HEK293 (cell line): ENCODE data around the gene TOR4A.
A peak's percentile ranks its signal among the peaks of the same experiment; 100 is the strongest.

Experiments
- CTCF ChIA-PET: fragments of 350-600 bp; formaldehyde crosslinking; extraction: SDS; loops from one replicate; lab custom pipeline; 2021; ENCODE audit warnings: antibody characterized with exemption; lab: Yijun Ruan, JAX
- POLR2A ChIA-PET: fragments of 300-600 bp; formaldehyde crosslinking; extraction: SDS; loops from one replicate; lab custom pipeline; 2020; ENCODE audit warnings: antibody characterized with exemption, inconsistent platforms; lab: Yijun Ruan, JAX
- H3K27ac ChIP-seq: fragments of 200-500 bp; sonication (Bioruptor generic); 2 replicates; pipeline ENCODE4 v1.5.1; 2014; ENCODE audit warnings: low read depth, low read length, control low read depth, inconsistent platforms; ENCODE audit errors: extremely low read depth
- H3K36me3 ChIP-seq, 2 experiments: fragments of 200-500 bp in 1 of 2; sonication (Bioruptor generic) in 1 of 2; 1 replicate in 1 of 2; 2 replicates in 1 of 2; pipeline ENCODE4 v1.5.1; 2014 to 2017; ENCODE audit warnings: inconsistent platforms in 2 of 2, low read length in 2 of 2; ENCODE audit not compliant: control insufficient read depth in 2 of 2, insufficient read depth in 1 of 2
- H3K4me1 ChIP-seq: fragments of 200-500 bp; sonication (Bioruptor generic); 2 replicates; pipeline ENCODE4 v1.5.1; 2014; ENCODE audit warnings: mild to moderate bottlenecking, low read length, inconsistent platforms; ENCODE audit not compliant: control insufficient read depth, insufficient read depth
- H3K4me3 ChIP-seq: 2 replicates; pipeline ENCODE4 v1.5.1; 2011; ENCODE audit warnings: low read depth, mild to moderate bottlenecking, control low read depth, low read length, moderate library complexity
- H3K9me3 ChIP-seq: fragments of 200-500 bp; sonication (Bioruptor generic); 2 replicates; pipeline ENCODE4 v1.5.1; 2014; ENCODE audit warnings: low read depth, low read length, inconsistent platforms; ENCODE audit not compliant: control insufficient read depth, insufficient read depth
- GLI2 ChIP-seq: fragments of 450-650 bp; formaldehyde crosslinking; IDR thresholded peaks from 2 replicates; pipeline ENCODE4; 2017; ENCODE audit warnings: missing biosample characterization, missing genetic modification characterization, low read depth, borderline replicate concordance
- GLIS2 ChIP-seq: fragments of 450-650 bp; formaldehyde crosslinking; IDR thresholded peaks from 2 replicates; pipeline ENCODE4 v1.5.1; 2016; ENCODE audit warnings: missing biosample characterization, missing genetic modification characterization
- HIC1 ChIP-seq: fragments of 450-650 bp; formaldehyde crosslinking; IDR thresholded peaks from 2 replicates; pipeline ENCODE4 v1.5.1; 2016; ENCODE audit warnings: missing biosample characterization, missing genetic modification characterization
- INSM2 ChIP-seq: fragments of 450-650 bp; formaldehyde crosslinking; IDR thresholded peaks from 2 replicates; pipeline ENCODE4 v1.5.1; 2016; ENCODE audit warnings: missing biosample characterization, missing genetic modification characterization
- KLF16 ChIP-seq: fragments of 450-650 bp; formaldehyde crosslinking; IDR thresholded peaks from 2 replicates; pipeline ENCODE4 v1.5.1; 2017; ENCODE audit warnings: missing biosample characterization, missing genetic modification characterization
- KLF8 ChIP-seq: fragments of 450-650 bp; formaldehyde crosslinking; IDR thresholded peaks from 2 replicates; pipeline ENCODE4 v1.5.1; 2016; ENCODE audit warnings: missing biosample characterization, missing genetic modification characterization
- SCRT2 ChIP-seq: fragments of 450-650 bp; formaldehyde crosslinking; IDR thresholded peaks from 2 replicates; pipeline ENCODE4 v1.5.1; 2016; ENCODE audit warnings: missing biosample characterization, missing genetic modification characterization
- TRIM28 ChIP-seq: IDR thresholded peaks from 2 replicates; pipeline ENCODE4 v1.6.1; 2011; ENCODE audit warnings: low read length, control low read depth, borderline replicate concordance
- ZNF112 ChIP-seq: fragments of 450-650 bp; formaldehyde crosslinking; IDR thresholded peaks from 2 replicates; pipeline ENCODE4 v1.5.0; 2017; ENCODE audit warnings: missing biosample characterization, missing genetic modification characterization
- ZNF121 ChIP-seq: fragments of 450-650 bp; formaldehyde crosslinking; IDR thresholded peaks from 2 replicates; pipeline ENCODE4 v1.5.1; 2016; ENCODE audit warnings: missing biosample characterization, missing genetic modification characterization
- ZNF19 ChIP-seq: fragments of 450-650 bp; formaldehyde crosslinking; IDR thresholded peaks from 2 replicates; pipeline ENCODE4; 2016; ENCODE audit warnings: missing biosample characterization, missing genetic modification characterization, low read depth
- ZNF223 ChIP-seq: fragments of 450-650 bp; formaldehyde crosslinking; IDR thresholded peaks from 2 replicates; pipeline ENCODE4 v1.5.1; 2016; ENCODE audit warnings: missing biosample characterization, missing genetic modification characterization
- ZNF24 ChIP-seq: fragments of 450-650 bp; formaldehyde crosslinking; IDR thresholded peaks from 2 replicates; pipeline ENCODE4 v1.5.1; 2016; ENCODE audit warnings: missing biosample characterization, missing genetic modification characterization
- ZNF362 ChIP-seq: fragments of 450-650 bp; formaldehyde crosslinking; IDR thresholded peaks from 2 replicates; pipeline ENCODE4 v1.5.1; 2016; ENCODE audit warnings: missing biosample characterization, missing genetic modification characterization
- ZNF501 ChIP-seq: fragments of 450-650 bp; formaldehyde crosslinking; IDR thresholded peaks from 2 replicates; pipeline ENCODE4 v1.5.1; 2016; ENCODE audit warnings: missing biosample characterization, missing genetic modification characterization
- ZNF521 ChIP-seq: fragments of 450-650 bp; formaldehyde crosslinking; IDR thresholded peaks from 2 replicates; pipeline ENCODE4 v1.5.1; 2017; ENCODE audit warnings: missing biosample characterization, mild to moderate bottlenecking, missing genetic modification characterization
- ZNF530 ChIP-seq: fragments of 450-650 bp; formaldehyde crosslinking; IDR thresholded peaks from 2 replicates; pipeline ENCODE4 v1.5.1; 2016; ENCODE audit warnings: low read depth, missing biosample characterization, missing genetic modification characterization
- ZNF621 ChIP-seq: fragments of 450-650 bp; formaldehyde crosslinking; IDR thresholded peaks from 2 replicates; pipeline ENCODE4 v1.5.1; 2017; ENCODE audit warnings: missing biosample characterization, missing genetic modification characterization
- ZNF645 ChIP-seq: fragments of 450-650 bp; formaldehyde crosslinking; IDR thresholded peaks from 2 replicates; pipeline ENCODE4; 2016; ENCODE audit warnings: missing biosample characterization, missing genetic modification characterization
- ZNF658 ChIP-seq: fragments of 450-650 bp; formaldehyde crosslinking; IDR thresholded peaks from 2 replicates; pipeline ENCODE4; 2016; ENCODE audit warnings: missing biosample characterization, missing genetic modification characterization
- ZNF664 ChIP-seq: fragments of 450-650 bp; formaldehyde crosslinking; IDR thresholded peaks from 2 replicates; pipeline ENCODE4 v1.5.1; 2016; ENCODE audit warnings: missing biosample characterization, missing genetic modification characterization
- ZNF692 ChIP-seq: fragments of 450-650 bp; formaldehyde crosslinking; IDR thresholded peaks from 2 replicates; pipeline ENCODE4 v1.5.1; 2016; ENCODE audit warnings: missing biosample characterization, missing genetic modification characterization
- ZNF776 ChIP-seq: fragments of 450-650 bp; formaldehyde crosslinking; IDR thresholded peaks from 2 replicates; pipeline ENCODE4 v1.5.0; 2017; ENCODE audit warnings: missing biosample characterization, missing genetic modification characterization, borderline replicate concordance
- ZXDB ChIP-seq: fragments of 450-650 bp; formaldehyde crosslinking; IDR thresholded peaks from 2 replicates; pipeline ENCODE4 v1.5.1; 2016; ENCODE audit warnings: missing biosample characterization, missing genetic modification characterization

Gene TOR4A

GRCh38 chr9:137273095-137273490 lies 4.4 kb upstream of the TOR4A start:
- no peak overlapping the region for H3K27ac ChIP-seq

GRCh38 chr9:137273611-137274320 lies 3.8 kb upstream of the TOR4A start:
- Histone ChIP-seq H3K9me3 (no peaks in the 10 kb centered on the region), H3K27ac (no peak overlapping the region), H3K4me1 (0 out of 2 replicates have a peak, but pooled peaks cover 4% of the 10 kb centered on the region), H3K4me3 (no peak overlapping the region), H3K36me3 (peaks cover 0 to 37% of the 10 kb centered on the region in 2 experiments; a peak in 2 of 3 replicates)
- CTCF ChIA-PET, result interaction anchor here (0.6 to 1.7 kb wide), 6 partner anchors 11 to 226 kb away, joined by 3 to 5 read pairs (median 4); no protein-coding TSS in a partner anchor
- POLR2A ChIA-PET, result interaction anchor here (0.5 to 1.9 kb wide), 4 partner anchors 33 to 278 kb away, joined by 3 to 7 read pairs (median 3); partner anchors contain the start of genes MRPL41, SAPCD2 and TUBB4B
- TF ChIP-seq TRIM28, result no peak
- TF ChIP-seq KLF8 (tag by site-specific recombination), result no peak
- no peak for TF ChIP-seq INSM2
- no peak for TF ChIP-seq GLI2 (tag by site-specific recombination)
- no peak for TF ChIP-seq ZNF112
- no peak for TF ChIP-seq ZNF658 (tag by site-specific recombination)
- TF ChIP-seq ZNF664 (tag by site-specific recombination), result no peak
- TF ChIP-seq ZNF121, result no peak
- TF ChIP-seq ZNF776 (tag by site-specific recombination), result no peak
- no peak for TF ChIP-seq ZNF530
- no peak for TF ChIP-seq ZNF501 (tag by site-specific recombination)
- TF ChIP-seq ZNF645 (tag by site-specific recombination), result no peak
- no peak for TF ChIP-seq ZNF362 (tag by site-specific recombination)
- TF ChIP-seq GLIS2 (tag by site-specific recombination), result peak; percentile 15; the same call in 1 of the 2 replicates
- no peak for TF ChIP-seq ZNF19 (tag by site-specific recombination)
- no peak for TF ChIP-seq ZNF621 (tag by site-specific recombination)

More at GRCh38 chr9:137273095-137273490, 4.4 kb upstream of the TOR4A start:
- TF ChIP-seq ZNF24 (tag by site-specific recombination), result no peak
- TF ChIP-seq KLF16, result no peak
- TF ChIP-seq SCRT2 (tag by site-specific recombination), result 0 out of 2 replicates have a peak, but pooled peaks have one; percentile 67
- TF ChIP-seq ZNF521, result no peak
- TF ChIP-seq ZNF692 (tag by site-specific recombination), result no peak
- TF ChIP-seq ZNF223, result no peak
- TF ChIP-seq ZXDB (tag by site-specific recombination), result no peak
- no peak for TF ChIP-seq HIC1 (tag by site-specific recombination)
- ChIA-PET CTCF (interaction anchor here (0.6 to 1.7 kb wide), 6 partner anchors 11 to 227 kb away, joined by 3 to 5 read pairs (median 4); no protein-coding TSS in a partner anchor), POLR2A (interaction anchor here (1.3 to 2.4 kb wide), 2 partner anchors 19 to 32 kb away, joined by 3 to 9 read pairs; partner anchors contain the start of gene TUBB4B)
- Histone ChIP-seq H3K4me1 (0 out of 2 replicates have a peak, but pooled peaks cover 4% of the 10 kb centered on the region), H3K4me3 (no peak overlapping the region), H3K36me3 (peaks cover 0 to 40% of the 10 kb centered on the region in 2 experiments; a peak in 2 of 3 replicates), H3K9me3 (no peaks in the 10 kb centered on the region)
